Measurements from ENCODE around the gene PDE2A.
A peak's percentile ranks its signal among the peaks of the same experiment; 100 is the strongest.

Gene PDE2A

GRCh38 chr11:72684236-72684912, 10.2 kb upstream of the PDE2A start:
- TF ChIP-seq CTCF (IDR thresholded peaks at IDR 0.05; ENCODE audit: insufficient read depth, missing control alignments) = peak; percentile 29
- DNase-seq (ENCODE audit: insufficient read length, low spot score) (peak; percentile 64), FAIRE-seq (no peak)

- FAIRE-seq (no peak), DNase-seq (ENCODE audit: insufficient read length, low spot score) (peak; percentile 90)
- TF ChIP-seq CTCF (IDR thresholded peaks at IDR 0.05; ENCODE audit: insufficient read depth, missing control alignments) = peak; percentile 95
These were observed 9.6 kb upstream of the PDE2A start for GRCh38 chr11:72683782-72684200.

GRCh38 chr11:72682858-72683243, 8.6 kb upstream of the PDE2A start:
- TF ChIP-seq CTCF (IDR thresholded peaks at IDR 0.05; ENCODE audit: insufficient read depth, missing control alignments) = no peak
- DNase-seq (ENCODE audit: insufficient read length, low spot score) (no peak), FAIRE-seq (no peak)

GRCh38 chr11:72682238-72682857, 8.1 kb upstream of the PDE2A start:
- TF ChIP-seq CTCF (IDR thresholded peaks at IDR 0.05; ENCODE audit: insufficient read depth, missing control alignments) = no peak

GRCh38 chr11:72681226-72682153, 7.3 kb upstream of the PDE2A start:
- no peak for DNase-seq (ENCODE audit: insufficient read length, low spot score)
- no peak for TF ChIP-seq CTCF (IDR thresholded peaks at IDR 0.05; ENCODE audit: insufficient read depth, missing control alignments)
- FAIRE-seq = no peak

More at GRCh38 chr11:72682238-72682857, 8.1 kb upstream of the PDE2A start:
- DNase-seq (ENCODE audit: insufficient read length, low spot score) (no peak), FAIRE-seq (no peak)

GRCh38 chr11:72680624-72681158, 6.5 kb upstream of the PDE2A start:
- no peak for TF ChIP-seq CTCF (IDR thresholded peaks at IDR 0.05; ENCODE audit: insufficient read depth, missing control alignments)
- DNase-seq (ENCODE audit: insufficient read length, low spot score) = no peak
- no peak for FAIRE-seq

Data from D721Med (cell line).